GM12891 (cell line): ENCODE results near the gene FES.

Experiments
- PAX5 ChIP-seq: IDR thresholded peaks from 2 replicates; pipeline ENCODE4 v1.6.1; 2011; ENCODE audit warnings: low read length, moderate library complexity, mild to moderate bottlenecking; ENCODE audit not compliant: insufficient read depth, severe bottlenecking
- POLR2A ChIP-seq: IDR thresholded peaks from 2 replicates; pipeline ENCODE4 v1.6.1; 2011; ENCODE audit warnings: low read depth, low read length, control low read depth
- POLR2AphosphoS5 ChIP-seq: IDR thresholded peaks from 2 replicates; pipeline ENCODE4 v1.6.1; 2011; ENCODE audit warnings: low read depth, low read length, control low read depth
- POU2F2 ChIP-seq: IDR thresholded peaks from 2 replicates; pipeline ENCODE4 v1.6.1; 2011; ENCODE audit warnings: low read depth, mild to moderate bottlenecking, control low read depth, low read length, moderate library complexity
- SPI1 ChIP-seq: IDR thresholded peaks from 2 replicates; pipeline ENCODE4 v1.6.1; 2011; ENCODE audit warnings: low read depth, low read length, control low read depth
- TAF1 ChIP-seq: IDR thresholded peaks from 2 replicates; pipeline ENCODE4 v1.6.1; 2011; ENCODE audit warnings: low read depth, low read length, control low read depth

- TF ChIP-seq POLR2A (no peak), TAF1 (no peak), SPI1 (no peak), POLR2AphosphoS5 (no peak), POU2F2 (no peak), PAX5 (no peak)
Observed at GRCh38 chr15:90863987-90864386, 20.3 kb upstream of the FES start.
